ENCODE measurements around the gene COLQ. TPM values are rescaled to one million over a fixed set of nuclear protein-coding genes. Genes with fewer than 3 reads are reported as not detected.

COLQ gene
- total RNA-seq, 1 donor from 2014 or later: 12.1 TPM

- DNase-seq: no peak
Observed at GRCh38 chr3:15454965-15455364, 66.5 kb downstream of the COLQ start.

- DNase-seq: no peak
Observed at GRCh38 chr3:15453991-15454625, 67.4 kb downstream of the COLQ start.

GRCh38 chr3:15453501-15453900, 68.0 kb downstream of the COLQ start:
- DNase-seq: no peak

- no peak for DNase-seq
Observed at GRCh38 chr3:15452961-15453360, 68.5 kb downstream of the COLQ start.

GRCh38 chr3:15452156-15452555, 69.3 kb downstream of the COLQ start:
- no peak for DNase-seq

GRCh38 chr3:15451216-15452113, 70.0 kb downstream of the COLQ start:
- no peak for DNase-seq

- DNase-seq: no peak
Observed at GRCh38 chr3:15450438-15451215, 70.9 kb downstream of the COLQ start.

- DNase-seq: no peak
Observed at GRCh38 chr3:15449489-15450224, 71.8 kb downstream of the COLQ start.

- DNase-seq: no peak
Observed at GRCh38 chr3:15443826-15444524, 77.5 kb downstream of the COLQ start.

- no peak for DNase-seq
Observed at GRCh38 chr3:15440891-15441290, 80.6 kb downstream of the COLQ start.

- DNase-seq: no peak
Observed at GRCh38 chr3:15439476-15439875, 82.0 kb downstream of the COLQ start.

- no peak for DNase-seq
Observed at GRCh38 chr3:15438983-15439382, 82.5 kb downstream of the COLQ start.

GRCh38 chr3:15436246-15436645, 85.3 kb downstream of the COLQ start:
- DNase-seq: no peak

- no peak for DNase-seq
Observed at GRCh38 chr3:15434756-15435155, 86.8 kb downstream of the COLQ start.

- no peak for DNase-seq
Observed at GRCh38 chr3:15433531-15433930, 88.0 kb downstream of the COLQ start.

- no peak for DNase-seq
Observed at GRCh38 chr3:15431256-15431837, 90.2 kb downstream of the COLQ start.

GRCh38 chr3:15430624-15431023, 90.9 kb downstream of the COLQ start:
- no peak for DNase-seq

GRCh38 chr3:15429080-15429479, 92.4 kb downstream of the COLQ start:
- no peak for DNase-seq

- no peak for DNase-seq
Observed at GRCh38 chr3:15428539-15428938, 93.0 kb downstream of the COLQ start.

- no peak for DNase-seq
Observed at GRCh38 chr3:15427981-15428380, 93.5 kb downstream of the COLQ start.
